ENCODE measurements around the gene CELSR1. TPM values are rescaled to one million over a fixed set of nuclear protein-coding genes. Genes with fewer than 3 reads are reported as not detected.
A peak's percentile ranks its signal among the peaks of the same experiment; 100 is the strongest.

CELSR1 gene
- total and polyA plus RNA-seq, 2 of the 13 experiments (the other 11 are each of a cell fraction or from before 2014, with no cell fraction given), result 0.78 to 1.8 TPM

DNA sequence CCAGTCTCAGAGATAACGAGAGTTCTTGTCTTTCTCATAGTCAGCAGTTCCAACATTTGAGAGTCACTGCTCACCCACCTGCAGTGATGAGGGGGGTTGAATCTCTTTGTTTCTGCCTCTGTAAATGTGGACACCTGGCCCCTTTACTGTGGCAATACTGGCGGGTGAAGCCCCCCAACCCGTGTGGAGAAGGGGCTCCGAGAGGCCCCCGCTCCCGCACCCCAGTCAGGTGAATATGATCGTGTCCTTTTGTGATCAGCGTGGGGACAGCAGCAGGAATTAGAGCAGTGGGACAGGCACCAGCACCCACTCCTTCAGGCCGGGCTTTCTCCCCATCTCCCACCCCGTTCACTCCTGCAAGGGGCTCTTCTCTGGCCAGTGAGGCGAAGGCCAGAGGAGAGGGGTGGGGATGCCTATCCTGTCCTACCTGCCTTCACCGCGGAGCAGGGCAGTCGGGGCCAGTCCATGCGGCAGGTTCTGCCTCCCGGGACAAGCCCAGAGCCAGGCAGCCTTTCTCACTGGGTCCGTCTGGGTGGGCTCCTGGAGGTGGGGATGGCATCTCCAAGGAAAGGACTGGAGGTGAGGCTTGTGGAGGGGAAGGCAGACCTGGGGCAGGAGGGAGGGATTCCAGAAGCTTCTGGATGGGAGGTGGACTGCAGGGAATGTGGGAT lies 12.7 kb upstream of the CELSR1 start (continued):
- TF ChIP-seq ZNF563 (CRISPR knock-in tag; IDR thresholded peaks at IDR 0.05) (no peak), HMGA1 (CRISPR knock-in tag; conservative IDR thresholded peaks at IDR 0.05) (no peak), YEATS4 (CRISPR knock-in tag; IDR thresholded peaks at IDR 0.05; ENCODE audit: borderline replicate concordance) (no peak)

DNA sequence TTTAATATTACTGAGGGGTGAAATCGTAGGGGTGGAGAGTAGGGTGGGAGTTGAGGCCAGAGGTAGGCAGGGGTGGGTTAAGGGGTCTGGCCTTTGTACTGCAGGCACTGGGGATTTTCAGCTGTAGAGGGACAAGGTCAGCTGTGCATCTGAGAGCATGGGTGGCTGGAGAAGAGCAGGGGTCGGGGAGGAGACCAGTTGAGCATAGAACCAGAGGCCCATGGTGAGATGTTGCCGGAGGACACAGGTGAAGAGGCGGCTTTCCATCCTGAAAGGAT lies 12.1 kb upstream of the CELSR1 start:
- 6% methylated on average over 1 of the region's 4 CpGs for WGBS (ENCODE audit: low lambda C conversion rate)
- CTCF ChIA-PET (ENCODE audit: low intra/inter-chr PET ratio, low total read pairs), result no interaction called here
- TF ChIP-seq TARDBP (CRISPR knock-in tag; IDR thresholded peaks at IDR 0.05) (no peak), ZSCAN25 (CRISPR knock-in tag; IDR thresholded peaks at IDR 0.05) (peak; percentile 94)
- Histone ChIP-seq H3K36me3 (replicated peaks in 1 of 2; ENCODE audit: control insufficient read depth in 1 of 2, insufficient read depth in 2 of 2, low read length in 2 of 2) (no peaks in the 10 kb centered on the region), H3K9me3 (ENCODE audit: low read length) (no peaks in the 10 kb centered on the region), H2AFZ (ENCODE audit: low read length) (no peak overlapping the region), H3K9ac (ENCODE audit: insufficient read depth, low read depth, low read length) (no peak overlapping the region; the same call in 1 of the 2 replicates), H3K27ac (ENCODE audit: extremely low read length, insufficient read depth, low read length) (peak overlapping the region; percentile 30), H3K27me3 (ENCODE audit: control insufficient read depth in 1 of 2, insufficient read depth in 2 of 2, low read length in 2 of 2) (0 out of 5 replicates have a peak, but pooled peaks cover 2% of the 10 kb centered on the region in 2 experiments), H3K4me1 (ENCODE audit: insufficient read depth, low read length) (peaks cover 40% of the 10 kb centered on the region), H3K4me2 (ENCODE audit: low read depth, low read length) (peak overlapping the region; percentile 76), H3K79me2 (ENCODE audit: insufficient read depth, low read length) (no peaks in the 10 kb centered on the region), H4K20me1 (ENCODE audit: insufficient read depth, low read length) (no peaks in the 10 kb centered on the region), H3K4me3 (replicated peaks in 1 of 3; ENCODE audit: insufficient read depth in 1 of 3, low read depth in 2 of 3, low read length in 3 of 3) (0 out of 6 replicates have a peak overlapping the region, but pooled peaks of 1 of the 3 experiments have one; percentile 40)
- intact Hi-C loops (cut with micrococcal nuclease; ENCODE audit: unreplicated experiment) (loop anchor here (5.0 to 10.0 kb wide), 2 partner anchors 95 to 192 kb away; no protein-coding TSS in a partner anchor), in situ Hi-C loops (cut with HindIII; ENCODE audit: extremely low pct_ligation_motif_present, low pct_unique_long_range_greater_than_20kb) (loop anchor here (25.0 kb wide), 1 partner anchor 412 kb away; no protein-coding TSS in a partner anchor)
- FAIRE-seq, result no peak
- POLR2A ChIA-PET, result no interaction called here
- BruUV-seq (replicated peaks), result no TSS peak
- peak; percentile 15 for ATAC-seq
- DNase-seq (ENCODE audit: low spot score), result no peak

DNA sequence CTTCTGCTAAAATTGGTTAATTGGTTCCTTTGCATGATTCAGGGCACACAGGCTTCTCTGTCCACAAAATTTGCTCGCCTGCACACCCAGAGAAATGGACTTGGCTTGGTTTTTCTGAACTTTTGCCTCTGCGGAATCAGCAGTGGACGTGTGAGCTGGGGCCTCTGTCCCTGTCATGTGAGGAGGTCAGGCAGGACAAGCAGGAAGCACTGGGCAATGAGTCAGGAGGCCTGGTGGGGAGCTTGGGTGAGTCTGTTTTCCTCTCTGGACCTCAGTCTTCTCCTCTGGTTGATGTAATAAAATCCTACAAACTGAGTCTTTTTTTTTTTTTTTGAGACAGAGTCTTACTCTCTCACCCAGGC lies 10.4 kb upstream of the CELSR1 start:
- WGBS (ENCODE audit: low lambda C conversion rate), result 0% methylated on average over 1 of the region's 3 CpGs
- H3K4me1 ChIP-seq (ENCODE audit: insufficient read depth, low read length), result peaks cover 40% of the 10 kb centered on the region
- intact Hi-C loops (cut with micrococcal nuclease; ENCODE audit: unreplicated experiment) (loop anchor here (5.0 to 10.0 kb wide), 2 partner anchors 93 to 191 kb away; no protein-coding TSS in a partner anchor), in situ Hi-C loops (cut with HindIII; ENCODE audit: extremely low pct_ligation_motif_present, low pct_unique_long_range_greater_than_20kb) (loop anchor here (25.0 kb wide), 1 partner anchor 411 kb away; no protein-coding TSS in a partner anchor)
- no peaks in the 10 kb centered on the region for H3K36me3 ChIP-seq (replicated peaks in 1 of 2; ENCODE audit: control insufficient read depth in 1 of 2, insufficient read depth in 2 of 2, low read length in 2 of 2)
- BruUV-seq (replicated peaks), result no TSS peak
- no peaks in the 10 kb centered on the region for H4K20me1 ChIP-seq (ENCODE audit: insufficient read depth, low read length)
- ChIA-PET CTCF (ENCODE audit: low intra/inter-chr PET ratio, low total read pairs) (no interaction called here), POLR2A (interaction anchor here (0.7 to 2.2 kb wide), 7 partner anchors 13 to 1881 kb away, joined by 3 to 11 read pairs (median 5); no protein-coding TSS in a partner anchor)
- H3K79me2 ChIP-seq (ENCODE audit: insufficient read depth, low read length), result no peaks in the 10 kb centered on the region
- 0 out of 5 replicates have a peak, but pooled peaks cover 2% of the 10 kb centered on the region in 2 experiments for H3K27me3 ChIP-seq (ENCODE audit: control insufficient read depth in 1 of 2, insufficient read depth in 2 of 2, low read length in 2 of 2)
- peak overlapping the region; percentile 42 for H3K27ac ChIP-seq (ENCODE audit: extremely low read length, insufficient read depth, low read length)
- no peaks in the 10 kb centered on the region for H3K9me3 ChIP-seq (ENCODE audit: low read length)
- H3K9ac ChIP-seq (ENCODE audit: insufficient read depth, low read depth, low read length), result peak overlapping the region; percentile 27; the same call in 1 of the 2 replicates
- H3K4me2 ChIP-seq (ENCODE audit: low read depth, low read length), result peak overlapping the region; percentile 76
- peak overlapping the region; percentile 23 for H2AFZ ChIP-seq (ENCODE audit: low read length)
- FAIRE-seq (no peak), DNase-seq (ENCODE audit: low spot score) (peak; percentile 58), ATAC-seq (peak; percentile 74)
- peak overlapping the region; percentile 5 to 54 (median 32) for H3K4me3 ChIP-seq (replicated peaks in 1 of 3; ENCODE audit: insufficient read depth in 1 of 3, low read depth in 2 of 3, low read length in 3 of 3)
- no peak for TF ChIP-seq ADNP (CRISPR knock-in tag; IDR thresholded peaks at IDR 0.05)
- TF ChIP-seq, protein P1, sequence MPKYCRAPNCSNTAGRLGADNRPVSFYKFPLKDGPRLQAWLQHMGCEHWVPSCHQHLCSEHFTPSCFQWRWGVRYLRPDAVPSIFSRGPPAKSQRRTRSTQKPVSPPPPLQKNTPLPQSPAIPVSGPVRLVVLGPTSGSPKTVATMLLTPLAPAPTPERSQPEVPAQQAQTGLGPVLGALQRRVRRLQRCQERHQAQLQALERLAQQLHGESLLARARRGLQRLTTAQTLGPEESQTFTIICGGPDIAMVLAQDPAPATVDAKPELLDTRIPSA (CRISPR knock-in tag; IDR thresholded peaks at IDR 0.05; ENCODE audit: borderline replicate concordance), result no peak
- no peak for TF ChIP-seq ZNF30 (CRISPR knock-in tag; IDR thresholded peaks at IDR 0.05)
- TF ChIP-seq, protein P2, sequence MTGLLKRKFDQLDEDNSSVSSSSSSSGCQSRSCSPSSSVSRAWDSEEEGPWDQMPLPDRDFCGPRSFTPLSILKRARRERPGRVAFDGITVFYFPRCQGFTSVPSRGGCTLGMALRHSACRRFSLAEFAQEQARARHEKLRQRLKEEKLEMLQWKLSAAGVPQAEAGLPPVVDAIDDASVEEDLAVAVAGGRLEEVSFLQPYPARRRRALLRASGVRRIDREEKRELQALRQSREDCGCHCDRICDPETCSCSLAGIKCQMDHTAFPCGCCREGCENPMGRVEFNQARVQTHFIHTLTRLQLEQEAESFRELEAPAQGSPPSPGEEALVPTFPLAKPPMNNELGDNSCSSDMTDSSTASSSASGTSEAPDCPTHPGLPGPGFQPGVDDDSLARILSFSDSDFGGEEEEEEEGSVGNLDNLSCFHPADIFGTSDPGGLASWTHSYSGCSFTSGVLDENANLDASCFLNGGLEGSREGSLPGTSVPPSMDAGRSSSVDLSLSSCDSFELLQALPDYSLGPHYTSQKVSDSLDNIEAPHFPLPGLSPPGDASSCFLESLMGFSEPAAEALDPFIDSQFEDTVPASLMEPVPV (CRISPR knock-in tag; IDR thresholded peaks at IDR 0.05), result no peak
- no peak for TF ChIP-seq PLRG1 (conservative IDR thresholded peaks at IDR 0.05)
- TF ChIP-seq, protein P3, sequence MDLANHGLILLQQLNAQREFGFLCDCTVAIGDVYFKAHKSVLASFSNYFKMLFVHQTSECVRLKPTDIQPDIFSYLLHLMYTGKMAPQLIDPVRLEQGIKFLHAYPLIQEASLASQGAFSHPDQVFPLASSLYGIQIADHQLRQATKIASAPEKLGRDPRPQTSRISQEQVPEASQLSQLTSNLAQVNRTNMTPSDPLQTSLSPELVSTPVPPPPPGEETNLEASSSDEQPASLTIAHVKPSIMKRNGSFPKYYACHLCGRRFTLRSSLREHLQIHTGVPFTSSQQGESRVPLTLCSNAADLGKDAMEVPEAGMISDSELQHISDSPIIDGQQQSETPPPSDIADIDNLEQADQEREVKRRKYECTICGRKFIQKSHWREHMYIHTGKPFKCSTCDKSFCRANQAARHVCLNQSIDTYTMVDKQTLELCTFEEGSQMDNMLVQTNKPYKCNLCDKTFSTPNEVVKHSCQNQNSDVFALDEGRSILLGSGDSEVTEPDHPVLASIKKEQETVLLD (CRISPR knock-in tag; IDR thresholded peaks at IDR 0.05; ENCODE audit: low read depth), result no peak
- TF ChIP-seq CREB1 (IDR thresholded peaks at IDR 0.05), result no peak
- no peak for TF ChIP-seq CREB1 (CRISPR knock-in tag; IDR thresholded peaks at IDR 0.05)
- TF ChIP-seq CHCHD3 (CRISPR knock-in tag; IDR thresholded peaks at IDR 0.05), result no peak
